ENCODE measurements around the gene GALNT6.

Gene GALNT6

DNA sequence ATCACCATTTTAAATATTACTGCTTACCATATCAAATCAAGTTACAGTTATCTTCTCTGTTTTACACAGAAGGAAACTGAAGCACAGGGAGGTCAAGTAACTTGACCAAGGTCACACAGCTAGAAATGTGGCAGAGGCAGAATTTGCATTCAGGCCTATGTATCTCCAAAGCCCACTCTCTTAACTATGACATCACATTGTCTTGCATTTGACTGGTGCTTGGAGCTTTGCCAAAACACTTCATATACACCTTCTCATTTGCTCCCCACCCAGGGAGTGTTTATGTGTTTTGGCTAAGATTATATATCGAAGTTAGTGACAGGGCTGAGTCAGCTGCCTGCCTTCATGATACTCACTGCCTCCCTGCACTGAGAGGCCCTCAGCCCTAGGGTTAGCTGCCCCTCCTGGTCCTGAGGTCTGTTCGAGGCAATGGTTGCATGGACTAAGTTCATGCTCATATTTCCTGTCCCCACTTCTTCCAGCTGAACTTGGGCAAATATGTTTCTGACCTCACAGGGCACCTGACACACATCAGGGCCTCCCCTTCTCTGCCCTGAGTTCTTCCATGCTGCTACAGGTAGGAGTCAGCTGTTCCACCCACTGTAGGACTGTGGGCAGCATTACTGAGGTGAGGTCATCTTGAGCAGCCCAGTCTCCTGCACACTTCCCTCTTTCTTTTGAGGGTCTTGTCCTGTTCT, 1.8 kb downstream of the GALNT6 start:
- TF ChIP-seq, protein P1, sequence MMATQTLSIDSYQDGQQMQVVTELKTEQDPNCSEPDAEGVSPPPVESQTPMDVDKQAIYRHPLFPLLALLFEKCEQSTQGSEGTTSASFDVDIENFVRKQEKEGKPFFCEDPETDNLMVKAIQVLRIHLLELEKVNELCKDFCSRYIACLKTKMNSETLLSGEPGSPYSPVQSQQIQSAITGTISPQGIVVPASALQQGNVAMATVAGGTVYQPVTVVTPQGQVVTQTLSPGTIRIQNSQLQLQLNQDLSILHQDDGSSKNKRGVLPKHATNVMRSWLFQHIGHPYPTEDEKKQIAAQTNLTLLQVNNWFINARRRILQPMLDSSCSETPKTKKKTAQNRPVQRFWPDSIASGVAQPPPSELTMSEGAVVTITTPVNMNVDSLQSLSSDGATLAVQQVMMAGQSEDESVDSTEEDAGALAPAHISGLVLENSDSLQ (IDR thresholded peaks at IDR 0.05), result peak; percentile 83
- peak; percentile 45; the same call in 1 of the 2 replicates for TF ChIP-seq CTBP1 (IDR thresholded peaks at IDR 0.05; ENCODE audit: borderline replicate concordance)
- TF ChIP-seq ELF4 (IDR thresholded peaks at IDR 0.05), result no peak
- POLR2A ChIA-PET, result no interaction called here
- DNase-seq (ENCODE audit: extremely low spot score), result no peak
- CTCF ChIA-PET, result interaction anchor here (1.0 to 1.3 kb wide), 2 partner anchors 13 to 18 kb away, joined by 4 to 6 read pairs; no protein-coding TSS in a partner anchor

DNA sequence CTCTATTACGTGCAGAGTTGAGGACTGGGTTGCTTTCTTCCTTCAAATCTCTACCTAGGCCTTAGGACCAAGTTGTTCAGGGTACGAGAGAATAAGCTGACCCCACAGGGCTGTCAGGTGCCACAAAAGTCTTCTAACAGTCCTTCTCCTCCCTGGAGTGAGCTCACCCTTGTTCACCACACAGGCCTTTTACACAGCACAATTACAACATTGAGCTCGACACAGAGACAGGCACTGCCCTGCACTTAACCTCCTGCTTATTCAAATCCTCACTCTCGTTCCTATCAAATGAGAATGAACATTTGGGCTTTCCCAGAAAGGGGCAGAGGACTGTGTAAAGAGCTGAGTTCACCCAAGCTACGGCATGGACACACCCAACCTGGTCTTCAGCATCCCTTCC, 2.4 kb downstream of the GALNT6 start:
- ChIA-PET POLR2A (no interaction called here), CTCF (interaction anchor here (1.0 kb wide), 1 partner anchor 17 kb away, joined by 4 read pairs; no protein-coding TSS in a partner anchor)
- DNase-seq (ENCODE audit: extremely low spot score), result no peak
- TF ChIP-seq L3MBTL2 (conservative IDR thresholded peaks at IDR 0.05) (no peak), HDGF (IDR thresholded peaks at IDR 0.05; ENCODE audit: borderline replicate concordance) (no peak), FOXM1 (IDR thresholded peaks at IDR 0.05; ENCODE audit: borderline replicate concordance) (no peak)

DNA sequence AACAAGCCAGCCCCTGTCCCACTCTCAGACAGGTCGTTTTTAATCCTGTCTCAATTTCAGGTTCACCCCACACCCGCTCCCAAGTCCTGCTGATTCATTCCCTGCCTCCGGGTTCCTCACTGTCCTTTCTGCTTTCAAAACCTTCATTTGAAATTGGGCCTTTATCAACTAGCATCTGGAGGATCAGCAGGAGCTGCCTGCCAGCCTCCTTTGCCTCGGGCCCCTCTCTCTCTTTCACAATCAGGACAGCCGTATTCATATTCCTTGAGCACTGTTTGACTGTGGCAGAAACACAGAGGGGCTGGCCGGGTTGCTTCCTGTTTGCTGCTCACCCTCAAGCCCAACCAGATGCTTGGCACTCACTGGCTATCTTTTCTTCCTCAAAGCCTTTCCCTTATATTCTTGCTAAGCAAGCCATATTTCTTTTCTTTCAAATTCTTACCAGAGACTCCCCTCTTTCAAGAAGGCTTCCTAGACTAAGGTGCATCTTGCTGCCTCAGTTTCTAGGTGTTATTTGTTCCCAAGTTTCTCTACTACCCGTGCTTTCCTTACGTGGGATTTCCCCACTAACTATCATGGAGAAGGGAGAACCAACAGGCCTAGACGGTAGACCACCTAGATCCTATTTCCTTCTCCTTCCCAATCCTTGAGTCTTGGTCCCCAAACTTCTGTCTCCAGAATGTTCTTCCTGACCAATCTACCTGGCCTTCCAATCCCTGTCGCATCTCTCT, 3.0 kb downstream of the GALNT6 start:
- ChIA-PET CTCF (interaction anchor here (1.0 kb wide), 1 partner anchor 17 kb away, joined by 4 read pairs; no protein-coding TSS in a partner anchor), POLR2A (no interaction called here)
- TF ChIP-seq, protein P1 (IDR thresholded peaks at IDR 0.05), result no peak
- no peak for TF ChIP-seq NFRKB (IDR thresholded peaks at IDR 0.05)
- no peak for TF ChIP-seq CTBP1 (IDR thresholded peaks at IDR 0.05; ENCODE audit: borderline replicate concordance)
- no peak for TF ChIP-seq SP1 (IDR thresholded peaks at IDR 0.05)
- TF ChIP-seq FOXM1 (IDR thresholded peaks at IDR 0.05; ENCODE audit: borderline replicate concordance), result no peak
- TF ChIP-seq ZNF384 (IDR thresholded peaks at IDR 0.05), result no peak
- no peak for DNase-seq (ENCODE audit: extremely low spot score)

DNA sequence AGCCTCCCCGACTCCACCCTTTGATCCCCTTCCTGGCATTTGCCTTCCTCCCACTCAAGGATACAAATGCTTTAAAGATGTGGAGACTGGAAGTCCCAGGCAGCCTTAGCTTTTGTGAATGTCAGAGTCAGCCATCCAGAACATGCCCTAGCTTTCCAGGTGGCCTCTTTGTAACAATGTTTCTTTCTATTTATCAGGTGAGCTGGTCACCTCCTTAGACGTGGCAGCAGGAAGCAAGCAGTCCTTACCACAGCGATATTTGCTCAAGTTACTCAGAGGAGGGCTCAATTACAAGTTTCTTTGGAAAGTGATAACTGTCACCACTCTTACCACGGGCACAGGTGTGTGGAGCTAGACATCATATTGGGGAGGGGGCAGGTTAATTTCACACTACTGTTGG, 4.9 kb downstream of the GALNT6 start:
- POLR2A ChIA-PET, result no interaction called here
- CTCF ChIA-PET, result no interaction called here

DNA sequence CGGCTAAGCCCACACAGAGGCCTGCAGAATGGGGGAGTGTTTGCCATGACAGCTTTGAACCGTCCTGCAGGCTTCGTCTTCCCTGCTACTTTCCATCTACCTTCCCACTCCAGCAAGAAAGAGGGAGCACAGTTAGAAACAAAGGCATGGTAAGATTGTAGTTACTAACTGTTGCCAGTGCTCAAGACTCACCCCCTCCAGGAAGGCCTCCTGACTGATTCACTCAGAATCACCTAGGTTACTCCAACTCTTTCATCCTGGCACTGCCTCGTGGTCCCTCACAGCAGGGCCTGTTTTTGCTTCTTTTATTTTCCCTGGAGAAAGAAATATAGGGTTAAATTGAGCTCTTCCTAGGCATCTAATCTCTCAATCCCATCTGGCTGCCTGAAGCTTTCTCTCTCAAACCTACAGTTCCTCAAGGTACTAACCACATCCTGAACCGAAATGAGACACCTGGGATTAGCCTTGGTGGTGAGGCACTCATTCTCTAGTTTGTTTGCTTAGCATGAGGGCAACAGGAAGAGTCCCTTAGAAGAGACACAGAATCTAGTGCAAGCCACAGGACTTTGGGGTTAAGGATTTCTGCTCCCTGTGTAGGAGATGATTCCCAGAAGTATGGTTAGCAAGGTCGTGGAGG, 7.8 kb downstream of the GALNT6 start:
- TF ChIP-seq ARNT (IDR thresholded peaks at IDR 0.05) (no peak), CTBP1 (IDR thresholded peaks at IDR 0.05; ENCODE audit: borderline replicate concordance) (no peak), HDGF (IDR thresholded peaks at IDR 0.05; ENCODE audit: borderline replicate concordance) (no peak), SUZ12 (IDR thresholded peaks at IDR 0.05) (no peak), FOXM1 (IDR thresholded peaks at IDR 0.05; ENCODE audit: borderline replicate concordance) (no peak), ZNF384 (IDR thresholded peaks at IDR 0.05) (no peak), NFRKB (IDR thresholded peaks at IDR 0.05) (no peak), FOXA1 (IDR thresholded peaks at IDR 0.05) (no peak), L3MBTL2 (conservative IDR thresholded peaks at IDR 0.05) (no peak), ELF4 (IDR thresholded peaks at IDR 0.05) (no peak), LEF1 (IDR thresholded peaks at IDR 0.05; ENCODE audit: borderline replicate concordance) (no peak), FOXK2 (IDR thresholded peaks at IDR 0.05) (no peak), BHLHE40 (IDR thresholded peaks at IDR 0.05; ENCODE audit: borderline replicate concordance) (no peak), SP1 (IDR thresholded peaks at IDR 0.05) (no peak), TARDBP (IDR thresholded peaks at IDR 0.05) (no peak)
- TF ChIP-seq, protein P1 (IDR thresholded peaks at IDR 0.05), result no peak
- no peak for DNase-seq (ENCODE audit: extremely low spot score)
- POLR2A ChIA-PET, result no interaction called here
- CTCF ChIA-PET, result interaction anchor here (1.7 kb wide), 1 partner anchor 9 kb away, joined by 3 read pairs; no protein-coding TSS in a partner anchor

More for the DNA sequence above, 4.9 kb downstream of the GALNT6 start:
- no peak for TF ChIP-seq L3MBTL2 (conservative IDR thresholded peaks at IDR 0.05)
- no peak for DNase-seq (ENCODE audit: extremely low spot score)

DNA sequence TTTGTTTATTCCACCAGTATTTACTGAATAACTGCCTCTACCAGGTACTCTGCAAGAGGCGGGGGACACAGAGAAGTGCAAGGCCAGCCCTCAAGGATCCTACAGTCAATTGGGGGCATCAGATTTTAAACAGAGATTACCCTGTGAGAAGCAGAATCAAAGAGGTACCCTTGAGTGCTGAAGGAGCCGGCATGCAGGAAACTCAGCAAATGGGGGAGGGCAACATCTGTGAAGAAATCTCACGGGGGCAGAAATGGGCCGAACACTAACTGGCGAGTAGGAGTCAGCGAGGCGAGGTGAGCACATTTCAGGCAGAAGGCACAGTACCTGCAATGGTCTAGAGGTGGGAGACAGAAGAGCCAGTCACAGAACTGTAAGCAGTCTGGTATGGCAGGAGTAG, 9.0 kb downstream of the GALNT6 start:
- ChIA-PET CTCF (no interaction called here), POLR2A (no interaction called here)
- no peak for DNase-seq (ENCODE audit: extremely low spot score)
- TF ChIP-seq LEF1 (IDR thresholded peaks at IDR 0.05; ENCODE audit: borderline replicate concordance), result no peak
- no peak for TF ChIP-seq CTBP1 (IDR thresholded peaks at IDR 0.05; ENCODE audit: borderline replicate concordance)
- no peak for TF ChIP-seq BHLHE40 (IDR thresholded peaks at IDR 0.05; ENCODE audit: borderline replicate concordance)
- no peak for TF ChIP-seq FOXM1 (IDR thresholded peaks at IDR 0.05; ENCODE audit: borderline replicate concordance)

All from HEK293T (cell line).